Iris pigment epithelial cell (primary cell): ENCODE measurements around the gene FBL.

ENCODE experiments used
- DNase-seq: peaks from one replicate; pipeline ENCODE4 v3.0.0-alpha.2; 2011; ENCODE audit warnings: low read depth

Gene FBL

DNA sequence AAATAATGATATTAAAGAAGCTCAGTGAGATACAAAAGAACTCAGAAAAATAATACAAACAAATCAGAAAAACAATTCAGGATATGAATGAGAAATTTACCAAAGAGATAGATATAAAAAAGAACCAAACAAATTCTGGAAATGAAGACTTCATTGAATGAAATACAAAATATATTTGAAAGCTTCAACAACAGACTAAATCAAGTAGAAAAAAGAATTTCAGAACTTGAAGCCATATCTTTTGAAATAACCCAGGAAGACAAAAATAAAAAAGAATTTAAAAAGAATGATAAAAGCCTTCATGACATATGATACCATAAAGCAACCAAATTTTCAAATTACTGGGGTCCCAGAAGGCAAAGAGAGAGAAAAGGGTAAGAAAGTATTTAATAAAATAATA is 57.9 kb downstream of the FBL start:
- DNase-seq = no peak
